GM23338 (cell line): ENCODE data around the gene RALGPS1. TPM values are rescaled to one million over a fixed set of nuclear protein-coding genes. Genes with fewer than 3 reads are reported as not detected.

ENCODE experiments used
- ATAC-seq: fragments of 200-7000 bp; cut with Tn5 transposase; 3 replicates; pipeline ENCODE4 v1.9.1; 2020
- DNase-seq: peaks from one replicate; pipeline ENCODE4 v3.0.0-alpha.2; 2015; ENCODE audit warnings: low spot score
- H2AFZ ChIP-seq: fragments of 200-600 bp; sonication (generic); 2 replicates; pipeline ENCODE4 v1.8.0; 2016; ENCODE audit warnings: antibody characterized with exemption, mild to moderate bottlenecking, moderate library complexity
- H3F3A ChIP-seq: fragments of 200-600 bp; sonication (generic); replicated peaks from 2 replicates; pipeline ENCODE4 v1.8.0; 2017; ENCODE audit warnings: antibody characterized with exemption, mixed run types, low read depth
- H3K27ac ChIP-seq: fragments of 200-600 bp; sonication (generic); 2 replicates; pipeline ENCODE4 v1.6.1; 2016; ENCODE audit warnings: low read depth
- H3K27me3 ChIP-seq: fragments of 200-600 bp; sonication (generic); 2 replicates; pipeline ENCODE4 v1.8.0; 2016; ENCODE audit warnings: mild to moderate bottlenecking, mixed run types, moderate library complexity; ENCODE audit not compliant: insufficient read depth
- H3K36me3 ChIP-seq: fragments of 200-600 bp; sonication (generic); 2 replicates; pipeline ENCODE4 v1.8.0; 2016; ENCODE audit warnings: mild to moderate bottlenecking; ENCODE audit not compliant: insufficient read depth
- H3K4me1 ChIP-seq: fragments of 200-600 bp; sonication (generic); 2 replicates; pipeline ENCODE4 v1.8.0; 2016; ENCODE audit warnings: mild to moderate bottlenecking, moderate library complexity; ENCODE audit not compliant: insufficient read depth
- H3K4me2 ChIP-seq: fragments of 200-600 bp; sonication (generic); 2 replicates; pipeline ENCODE4 v1.7.1; 2017; ENCODE audit warnings: mixed run types
- H3K4me3 ChIP-seq: fragments of 200-600 bp; sonication (generic); 2 replicates; pipeline ENCODE4 v1.6.1; 2016; ENCODE audit warnings: mixed run types
- H3K79me2 ChIP-seq: fragments of 200-600 bp; sonication (generic); replicated peaks from 2 replicates; pipeline ENCODE4 v1.8.0; 2017; ENCODE audit warnings: mild to moderate bottlenecking; ENCODE audit not compliant: insufficient read depth
- H3K9me2 ChIP-seq: fragments of 200-600 bp; sonication (generic); 2 replicates; pipeline ENCODE4 v1.8.0; 2017; ENCODE audit not compliant: insufficient read depth
- H4K20me1 ChIP-seq: fragments of 200-600 bp; sonication (generic); replicated peaks from 2 replicates; pipeline ENCODE4 v1.8.0; 2017; ENCODE audit warnings: mild to moderate bottlenecking; ENCODE audit not compliant: insufficient read depth
- H3K27ac Mint-ChIP-seq: 2 replicates; pipeline ENCODE4 v1.8.0; 2020; ENCODE audit warnings: inconsistent platforms, mild to moderate bottlenecking, moderate library complexity, mixed read lengths
- H3K27me3 Mint-ChIP-seq: 3 replicates; pipeline ENCODE4 v1.8.0; 2022; ENCODE audit warnings: low read depth, mild to moderate bottlenecking, moderate library complexity, mixed read lengths, inconsistent platforms; ENCODE audit not compliant: insufficient read depth, poor library complexity
- H3K36me3 Mint-ChIP-seq: 3 replicates; pipeline ENCODE4 v1.8.0; 2021; ENCODE audit warnings: low read depth, mild to moderate bottlenecking, inconsistent platforms, moderate library complexity, mixed read lengths
- H3K4me1 Mint-ChIP-seq: 3 replicates; pipeline ENCODE4 v1.8.0; 2020; ENCODE audit warnings: mild to moderate bottlenecking, inconsistent platforms, mixed read lengths
- H3K4me3 Mint-ChIP-seq: 3 replicates; pipeline ENCODE4 v1.8.0; 2021; ENCODE audit warnings: moderate library complexity, mild to moderate bottlenecking, inconsistent platforms, mixed read lengths
- H3K9me3 Mint-ChIP-seq: 3 replicates; pipeline ENCODE4 v1.8.0; 2020; ENCODE audit warnings: moderate library complexity, mild to moderate bottlenecking, inconsistent platforms, mixed read lengths
- CREB1 ChIP-seq: fragments of 250-450 bp; sonication (Bioruptor Pico); IDR thresholded peaks from 2 replicates; pipeline ENCODE4 v1.5.0; 2020; ENCODE audit warnings: low read depth, mild to moderate bottlenecking, moderate library complexity
- EZH2 ChIP-seq: fragments of 200-600 bp; sonication (generic); IDR thresholded peaks from one replicate; pipeline ENCODE4 v1.8.0; 2017; ENCODE audit warnings: antibody characterized with exemption, mild to moderate bottlenecking, low read depth; ENCODE audit not compliant: unreplicated experiment
- EZH2phosphoT487 ChIP-seq: fragments of 200-600 bp; sonication (generic); IDR thresholded peaks from one replicate; pipeline ENCODE4 v1.8.1; 2018; ENCODE audit warnings: antibody characterized with exemption; ENCODE audit not compliant: unreplicated experiment
- JUNB ChIP-seq: IDR thresholded peaks from one replicate; pipeline ENCODE4 v1.6.1; 2016; ENCODE audit warnings: antibody characterized with exemption; ENCODE audit not compliant: unreplicated experiment
- NANOG ChIP-seq: IDR thresholded peaks from 2 replicates; pipeline ENCODE4 v1.6.1; 2016; ENCODE audit warnings: antibody characterized with exemption, borderline replicate concordance
- POLR2AphosphoS5 ChIP-seq: IDR thresholded peaks from 2 replicates; pipeline ENCODE4 v1.6.1; 2016; ENCODE audit warnings: antibody characterized with exemption, low read depth
- STAT1 ChIP-seq: IDR thresholded peaks from one replicate; pipeline ENCODE4 v1.6.1; 2016; ENCODE audit warnings: antibody characterized with exemption; ENCODE audit not compliant: unreplicated experiment
- ZNF114 ChIP-seq: fragments of 250-450 bp; sonication (Bioruptor Pico); IDR thresholded peaks from 2 replicates; pipeline ENCODE4 v1.5.0; 2020; ENCODE audit warnings: mild to moderate bottlenecking, moderate library complexity
- ZNF331 ChIP-seq: fragments of 250-450 bp; sonication (Bioruptor Pico); IDR thresholded peaks from 2 replicates; pipeline ENCODE4 v1.5.0; 2020; ENCODE audit warnings: low read depth, mild to moderate bottlenecking, moderate library complexity
- polyA plus RNA-seq: library from polyadenylated mRNA; unstranded; fragments of >200 nt; fragmentation: Nextera tagmentation; extraction: Ambion mirVana; gene quantifications from 2 replicates; pipeline ENCODE4 v1.2.1, GENCODE V29; 2016
- total RNA-seq: library from RNA; depleted of rRNA; stranded (reverse); fragments of >200 nt; shearing (Covaris generic); gene quantifications from 2 replicates; pipeline ENCODE4 v1.2.3, GENCODE V29; 2014
- TF ChIP-seq, protein P1 (sequence below): IDR thresholded peaks from 2 replicates; pipeline ENCODE4 v1.6.1; 2016; ENCODE audit warnings: antibody characterized with exemption
- TF ChIP-seq, protein P2 (sequence below), 2 experiments: fragments of 200-600 bp in 1 of 2; sonication (generic) in 1 of 2; conservative IDR thresholded peaks; 2 replicates each; pipeline versions ENCODE4 v1.5.1 to v1.6.1; 2016 to 2017; ENCODE audit warnings: antibody characterized with exemption in 2 of 2, low read depth in 2 of 2, mild to moderate bottlenecking in 2 of 2, moderate library complexity in 1 of 2
- TF ChIP-seq, protein P3 (sequence below): fragments of 250-450 bp; sonication (Bioruptor Pico); IDR thresholded peaks from 2 replicates; pipeline ENCODE4 v1.5.0; 2020; ENCODE audit warnings: mild to moderate bottlenecking, moderate library complexity
- TF ChIP-seq, protein P4 (sequence below): IDR thresholded peaks from one replicate; pipeline ENCODE4 v1.6.1; 2018; ENCODE audit warnings: antibody characterized with exemption; ENCODE audit not compliant: unreplicated experiment

RALGPS1 gene
- total and polyA plus RNA-seq, 2 experiments from 2014 or later: 18.2 to 57.1 TPM

DNA sequence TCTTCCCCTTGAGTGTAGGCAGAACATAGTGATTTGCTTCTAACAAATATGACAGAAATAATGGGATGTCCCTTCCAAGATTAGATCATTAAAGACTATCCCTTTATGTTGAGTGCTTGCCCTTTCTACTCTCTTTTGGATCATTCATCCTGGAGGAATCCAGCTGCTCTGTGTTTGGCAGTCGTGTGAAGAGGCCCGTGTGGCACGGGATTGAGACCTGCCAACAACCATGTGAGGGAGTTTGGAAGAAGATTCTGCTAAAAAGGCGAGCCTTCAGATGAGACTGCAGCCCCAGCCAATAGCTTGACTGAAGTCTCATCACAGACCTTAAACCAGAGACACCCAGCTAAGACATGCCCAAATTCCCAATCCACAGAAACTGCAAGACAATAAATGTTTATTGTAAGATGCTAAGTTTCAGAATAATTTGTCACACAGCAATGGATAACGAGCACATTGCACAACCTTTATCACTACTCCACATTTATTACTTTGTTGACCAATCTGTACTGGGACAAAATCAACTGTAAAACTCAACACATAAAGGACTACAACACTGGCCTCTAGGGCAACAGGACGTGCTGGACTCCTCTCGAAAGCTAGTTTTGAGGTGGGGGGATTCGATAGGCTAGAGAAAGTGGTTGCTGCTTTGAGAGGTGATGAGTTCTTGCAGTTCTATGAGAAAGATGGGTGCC is 165.0 kb downstream of the RALGPS1 start:
- Histone ChIP-seq H3K27ac (no peak overlapping the region), H3K79me2 (no peaks in the 10 kb centered on the region), H2AFZ (no peak overlapping the region), H3K4me1 (peaks cover 23% of the 10 kb centered on the region), H3K36me3 (no peaks in the 10 kb centered on the region), H3K27me3 (no peaks in the 10 kb centered on the region), H3K9me2 (0 out of 2 replicates have a peak, but pooled peaks cover 3% of the 10 kb centered on the region), H4K20me1 (no peaks in the 10 kb centered on the region), H3K4me2 (no peak overlapping the region), H3K4me3 (no peak overlapping the region), H3F3A (0 out of 2 replicates have a peak, but pooled peaks cover 2% of the 10 kb centered on the region)
- no peak for ATAC-seq
- Mint-ChIP-seq H3K36me3 (no peaks in the 10 kb centered on the region), H3K27ac (no peak overlapping the region), H3K27me3 (peaks cover 9% of the 10 kb centered on the region), H3K4me1 (peaks cover 41% of the 10 kb centered on the region), H3K4me3 (no peak overlapping the region), H3K9me3 (no peaks in the 10 kb centered on the region)
- TF ChIP-seq, protein P1, sequence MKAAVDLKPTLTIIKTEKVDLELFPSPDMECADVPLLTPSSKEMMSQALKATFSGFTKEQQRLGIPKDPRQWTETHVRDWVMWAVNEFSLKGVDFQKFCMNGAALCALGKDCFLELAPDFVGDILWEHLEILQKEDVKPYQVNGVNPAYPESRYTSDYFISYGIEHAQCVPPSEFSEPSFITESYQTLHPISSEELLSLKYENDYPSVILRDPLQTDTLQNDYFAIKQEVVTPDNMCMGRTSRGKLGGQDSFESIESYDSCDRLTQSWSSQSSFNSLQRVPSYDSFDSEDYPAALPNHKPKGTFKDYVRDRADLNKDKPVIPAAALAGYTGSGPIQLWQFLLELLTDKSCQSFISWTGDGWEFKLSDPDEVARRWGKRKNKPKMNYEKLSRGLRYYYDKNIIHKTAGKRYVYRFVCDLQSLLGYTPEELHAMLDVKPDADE: no peak
- TF ChIP-seq POLR2AphosphoS5 (no peak), EZH2phosphoT487 (no peak), STAT1 (no peak), NANOG (no peak), JUNB (no peak), EZH2 (no peak), CREB1 (CRISPR knock-in tag) (no peak), ZNF114 (CRISPR knock-in tag) (no peak), ZNF331 (CRISPR knock-in tag) (no peak)
- TF ChIP-seq, protein P2, sequence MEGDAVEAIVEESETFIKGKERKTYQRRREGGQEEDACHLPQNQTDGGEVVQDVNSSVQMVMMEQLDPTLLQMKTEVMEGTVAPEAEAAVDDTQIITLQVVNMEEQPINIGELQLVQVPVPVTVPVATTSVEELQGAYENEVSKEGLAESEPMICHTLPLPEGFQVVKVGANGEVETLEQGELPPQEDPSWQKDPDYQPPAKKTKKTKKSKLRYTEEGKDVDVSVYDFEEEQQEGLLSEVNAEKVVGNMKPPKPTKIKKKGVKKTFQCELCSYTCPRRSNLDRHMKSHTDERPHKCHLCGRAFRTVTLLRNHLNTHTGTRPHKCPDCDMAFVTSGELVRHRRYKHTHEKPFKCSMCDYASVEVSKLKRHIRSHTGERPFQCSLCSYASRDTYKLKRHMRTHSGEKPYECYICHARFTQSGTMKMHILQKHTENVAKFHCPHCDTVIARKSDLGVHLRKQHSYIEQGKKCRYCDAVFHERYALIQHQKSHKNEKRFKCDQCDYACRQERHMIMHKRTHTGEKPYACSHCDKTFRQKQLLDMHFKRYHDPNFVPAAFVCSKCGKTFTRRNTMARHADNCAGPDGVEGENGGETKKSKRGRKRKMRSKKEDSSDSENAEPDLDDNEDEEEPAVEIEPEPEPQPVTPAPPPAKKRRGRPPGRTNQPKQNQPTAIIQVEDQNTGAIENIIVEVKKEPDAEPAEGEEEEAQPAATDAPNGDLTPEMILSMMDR (conservative IDR thresholded peaks at IDR 0.05; ENCODE audit: low read depth in 2 of 2): no peak
- TF ChIP-seq, protein P3, sequence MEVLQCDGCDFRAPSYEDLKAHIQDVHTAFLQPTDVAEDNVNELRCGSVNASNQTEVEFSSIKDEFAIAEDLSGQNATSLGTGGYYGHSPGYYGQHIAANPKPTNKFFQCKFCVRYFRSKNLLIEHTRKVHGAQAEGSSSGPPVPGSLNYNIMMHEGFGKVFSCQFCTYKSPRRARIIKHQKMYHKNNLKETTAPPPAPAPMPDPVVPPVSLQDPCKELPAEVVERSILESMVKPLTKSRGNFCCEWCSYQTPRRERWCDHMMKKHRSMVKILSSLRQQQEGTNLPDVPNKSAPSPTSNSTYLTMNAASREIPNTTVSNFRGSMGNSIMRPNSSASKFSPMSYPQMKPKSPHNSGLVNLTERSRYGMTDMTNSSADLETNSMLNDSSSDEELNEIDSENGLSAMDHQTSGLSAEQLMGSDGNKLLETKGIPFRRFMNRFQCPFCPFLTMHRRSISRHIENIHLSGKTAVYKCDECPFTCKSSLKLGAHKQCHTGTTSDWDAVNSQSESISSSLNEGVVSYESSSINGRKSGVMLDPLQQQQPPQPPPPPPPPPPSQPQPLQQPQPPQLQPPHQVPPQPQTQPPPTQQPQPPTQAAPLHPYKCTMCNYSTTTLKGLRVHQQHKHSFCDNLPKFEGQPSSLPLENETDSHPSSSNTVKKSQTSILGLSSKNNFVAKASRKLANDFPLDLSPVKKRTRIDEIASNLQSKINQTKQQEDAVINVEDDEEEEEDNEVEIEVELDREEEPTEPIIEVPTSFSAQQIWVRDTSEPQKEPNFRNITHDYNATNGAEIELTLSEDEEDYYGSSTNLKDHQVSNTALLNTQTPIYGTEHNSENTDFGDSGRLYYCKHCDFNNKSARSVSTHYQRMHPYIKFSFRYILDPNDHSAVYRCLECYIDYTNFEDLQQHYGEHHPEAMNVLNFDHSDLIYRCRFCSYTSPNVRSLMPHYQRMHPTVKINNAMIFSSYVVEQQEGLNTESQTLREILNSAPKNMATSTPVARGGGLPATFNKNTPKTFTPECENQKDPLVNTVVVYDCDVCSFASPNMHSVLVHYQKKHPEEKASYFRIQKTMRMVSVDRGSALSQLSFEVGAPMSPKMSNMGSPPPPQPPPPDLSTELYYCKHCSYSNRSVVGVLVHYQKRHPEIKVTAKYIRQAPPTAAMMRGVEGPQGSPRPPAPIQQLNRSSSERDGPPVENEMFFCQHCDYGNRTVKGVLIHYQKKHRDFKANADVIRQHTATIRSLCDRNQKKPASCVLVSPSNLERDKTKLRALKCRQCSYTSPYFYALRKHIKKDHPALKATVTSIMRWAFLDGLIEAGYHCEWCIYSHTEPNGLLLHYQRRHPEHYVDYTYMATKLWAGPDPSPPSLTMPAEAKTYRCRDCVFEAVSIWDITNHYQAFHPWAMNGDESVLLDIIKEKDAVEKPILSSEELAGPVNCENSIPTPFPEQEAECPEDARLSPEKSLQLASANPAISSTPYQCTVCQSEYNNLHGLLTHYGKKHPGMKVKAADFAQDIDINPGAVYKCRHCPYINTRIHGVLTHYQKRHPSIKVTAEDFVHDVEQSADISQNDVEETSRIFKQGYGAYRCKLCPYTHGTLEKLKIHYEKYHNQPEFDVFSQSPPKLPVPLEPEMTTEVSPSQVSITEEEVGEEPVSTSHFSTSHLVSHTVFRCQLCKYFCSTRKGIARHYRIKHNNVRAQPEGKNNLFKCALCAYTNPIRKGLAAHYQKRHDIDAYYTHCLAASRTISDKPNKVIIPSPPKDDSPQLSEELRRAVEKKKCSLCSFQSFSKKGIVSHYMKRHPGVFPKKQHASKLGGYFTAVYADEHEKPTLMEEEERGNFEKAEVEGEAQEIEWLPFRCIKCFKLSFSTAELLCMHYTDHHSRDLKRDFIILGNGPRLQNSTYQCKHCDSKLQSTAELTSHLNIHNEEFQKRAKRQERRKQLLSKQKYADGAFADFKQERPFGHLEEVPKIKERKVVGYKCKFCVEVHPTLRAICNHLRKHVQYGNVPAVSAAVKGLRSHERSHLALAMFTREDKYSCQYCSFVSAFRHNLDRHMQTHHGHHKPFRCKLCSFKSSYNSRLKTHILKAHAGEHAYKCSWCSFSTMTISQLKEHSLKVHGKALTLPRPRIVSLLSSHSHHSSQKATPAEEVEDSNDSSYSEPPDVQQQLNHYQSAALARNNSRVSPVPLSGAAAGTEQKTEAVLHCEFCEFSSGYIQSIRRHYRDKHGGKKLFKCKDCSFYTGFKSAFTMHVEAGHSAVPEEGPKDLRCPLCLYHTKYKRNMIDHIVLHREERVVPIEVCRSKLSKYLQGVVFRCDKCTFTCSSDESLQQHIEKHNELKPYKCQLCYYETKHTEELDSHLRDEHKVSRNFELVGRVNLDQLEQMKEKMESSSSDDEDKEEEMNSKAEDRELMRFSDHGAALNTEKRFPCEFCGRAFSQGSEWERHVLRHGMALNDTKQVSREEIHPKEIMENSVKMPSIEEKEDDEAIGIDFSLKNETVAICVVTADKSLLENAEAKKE (CRISPR knock-in tag): no peak
- TF ChIP-seq, protein P4, sequence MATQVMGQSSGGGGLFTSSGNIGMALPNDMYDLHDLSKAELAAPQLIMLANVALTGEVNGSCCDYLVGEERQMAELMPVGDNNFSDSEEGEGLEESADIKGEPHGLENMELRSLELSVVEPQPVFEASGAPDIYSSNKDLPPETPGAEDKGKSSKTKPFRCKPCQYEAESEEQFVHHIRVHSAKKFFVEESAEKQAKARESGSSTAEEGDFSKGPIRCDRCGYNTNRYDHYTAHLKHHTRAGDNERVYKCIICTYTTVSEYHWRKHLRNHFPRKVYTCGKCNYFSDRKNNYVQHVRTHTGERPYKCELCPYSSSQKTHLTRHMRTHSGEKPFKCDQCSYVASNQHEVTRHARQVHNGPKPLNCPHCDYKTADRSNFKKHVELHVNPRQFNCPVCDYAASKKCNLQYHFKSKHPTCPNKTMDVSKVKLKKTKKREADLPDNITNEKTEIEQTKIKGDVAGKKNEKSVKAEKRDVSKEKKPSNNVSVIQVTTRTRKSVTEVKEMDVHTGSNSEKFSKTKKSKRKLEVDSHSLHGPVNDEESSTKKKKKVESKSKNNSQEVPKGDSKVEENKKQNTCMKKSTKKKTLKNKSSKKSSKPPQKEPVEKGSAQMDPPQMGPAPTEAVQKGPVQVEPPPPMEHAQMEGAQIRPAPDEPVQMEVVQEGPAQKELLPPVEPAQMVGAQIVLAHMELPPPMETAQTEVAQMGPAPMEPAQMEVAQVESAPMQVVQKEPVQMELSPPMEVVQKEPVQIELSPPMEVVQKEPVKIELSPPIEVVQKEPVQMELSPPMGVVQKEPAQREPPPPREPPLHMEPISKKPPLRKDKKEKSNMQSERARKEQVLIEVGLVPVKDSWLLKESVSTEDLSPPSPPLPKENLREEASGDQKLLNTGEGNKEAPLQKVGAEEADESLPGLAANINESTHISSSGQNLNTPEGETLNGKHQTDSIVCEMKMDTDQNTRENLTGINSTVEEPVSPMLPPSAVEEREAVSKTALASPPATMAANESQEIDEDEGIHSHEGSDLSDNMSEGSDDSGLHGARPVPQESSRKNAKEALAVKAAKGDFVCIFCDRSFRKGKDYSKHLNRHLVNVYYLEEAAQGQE: no peak
- DNase-seq: no peak
